Measurements from ENCODE around the gene RIN1. TPM values are rescaled to one million over a fixed set of nuclear protein-coding genes. Genes with fewer than 3 reads are reported as not detected.

RIN1 gene
- total and polyA plus RNA-seq, 2 of the 13 experiments (the other 11 are each of a cell fraction or from before 2014, with no cell fraction given) = 2.4 to 4.1 TPM

- no peak; the same call in 1 of the 2 replicates for TF ChIP-seq ATF6 (CRISPR knock-in tag; conservative IDR thresholded peaks at IDR 0.05)
- TF ChIP-seq CEBPZ (IDR thresholded peaks at IDR 0.05; ENCODE audit: low read length) = no peak
- TF ChIP-seq ZNF33A (CRISPR knock-in tag; IDR thresholded peaks at IDR 0.05; ENCODE audit: borderline replicate concordance) = no peak
- no peak for TF ChIP-seq THAP11 (CRISPR knock-in tag; IDR thresholded peaks at IDR 0.05)
- TF ChIP-seq DMAP1 (CRISPR knock-in tag; IDR thresholded peaks at IDR 0.05) = no peak
- no peak for TF ChIP-seq FOXP1 (IDR thresholded peaks at IDR 0.05)
- TF ChIP-seq FOXP1 (CRISPR knock-in tag; IDR thresholded peaks at IDR 0.05) = no peak
- TF ChIP-seq ZNF18 (CRISPR knock-in tag; IDR thresholded peaks at IDR 0.05; ENCODE audit: insufficient replicate concordance) = no peak
- TF ChIP-seq ZBTB49 (CRISPR knock-in tag; IDR thresholded peaks at IDR 0.05; ENCODE audit: borderline replicate concordance) = peak; percentile 86; the same call in 1 of the 2 replicates
- peak; percentile 11; the same call in 1 of the 2 replicates for TF ChIP-seq DR1 (CRISPR knock-in tag; IDR thresholded peaks at IDR 0.05)
- TF ChIP-seq ZNF503 (CRISPR knock-in tag; IDR thresholded peaks at IDR 0.05) = no peak; the same call in 1 of the 2 replicates
- TF ChIP-seq U2AF2 (IDR thresholded peaks at IDR 0.05; ENCODE audit: low read depth, low read length) = no peak
- no peak; the same call in 1 of the 2 replicates for TF ChIP-seq ZNF788 (CRISPR knock-in tag; IDR thresholded peaks at IDR 0.05; ENCODE audit: borderline replicate concordance)
- 0 out of 2 replicates have a peak, but pooled peaks have one; percentile 71 for TF ChIP-seq ZNF234 (CRISPR knock-in tag; conservative IDR thresholded peaks at IDR 0.05)
- TF ChIP-seq ATF2 (CRISPR knock-in tag; IDR thresholded peaks at IDR 0.05) = no peak
These were observed 46.5 kb downstream of the RIN1 start (continued) for GRCh38 chr11:66289548-66290329.

Data from HepG2 (cell line).